ENCODE results near the gene EEF2KMT. TPM values are rescaled to one million over a fixed set of nuclear protein-coding genes. Genes with fewer than 3 reads are reported as not detected.
"Not testable (repeated sequence)": the region's sequence is repeated elsewhere in the genome, so short reads cannot be mapped to it uniquely, and the experiment has no call there.

The EEF2KMT gene
- total RNA-seq, 6 donors from 2014 or later: 2.9 to 24.1 (median 9.7) TPM

- Histone ChIP-seq H3K4me1 (no peaks in the 10 kb centered on the region), H3K27ac (no peak overlapping the region), H3K27me3 (no peaks in the 10 kb centered on the region), H3K9me3 (no peaks in the 10 kb centered on the region), H3K36me3 (peaks cover 0 to 28% (median 6%) of the 10 kb centered on the region in 4 donors), H3K4me3 (no peak overlapping the region)
- 91 to 94% methylated on average over 2 of the region's 2 CpGs for WGBS, 2 donors
- DNase-seq (no peak), ATAC-seq (ENCODE audit: low FRiP score in 2 of 2) (no peak)
- no peak for TF ChIP-seq POLR2A (IDR thresholded peaks at IDR 0.05)
- TF ChIP-seq POLR2AphosphoS5 (IDR thresholded peaks at IDR 0.05): no peak
- no peak for TF ChIP-seq CTCF (IDR thresholded peaks at IDR 0.05)
- TF ChIP-seq EP300 (IDR thresholded peaks at IDR 0.05): no peak
These were observed 50.7 kb downstream of the EEF2KMT start for GRCh38 chr16:5046914-5047313.

GRCh38 chr16:5045499-5046115 lies 52.0 kb downstream of the EEF2KMT start:
- H3K27me3 ChIP-seq: no peaks in the 10 kb centered on the region
- no peak overlapping the region for H3K27ac ChIP-seq
- H3K9me3 ChIP-seq: no peaks in the 10 kb centered on the region
- DNase-seq (no peak), ATAC-seq (ENCODE audit: low FRiP score in 2 of 2) (no peak)
- TF ChIP-seq POLR2A (IDR thresholded peaks at IDR 0.05) (no peak), CTCF (IDR thresholded peaks at IDR 0.05) (no peak), POLR2AphosphoS5 (IDR thresholded peaks at IDR 0.05) (no peak), EP300 (IDR thresholded peaks at IDR 0.05) (no peak)
- 40 to 85% methylated on average over 1 to 9 of the region's 10 CpGs for WGBS, 2 donors
- no peak overlapping the region for H3K4me3 ChIP-seq
- peaks cover 0 to 28% (median 6%) of the 10 kb centered on the region in 4 donors for H3K36me3 ChIP-seq
- H3K4me1 ChIP-seq: no peaks in the 10 kb centered on the region

GRCh38 chr16:5044581-5044980 lies 53.0 kb downstream of the EEF2KMT start:
- H3K4me1 ChIP-seq; H3K9me3 ChIP-seq; DNase-seq; H3K27ac ChIP-seq; H3K4me3 ChIP-seq; H3K27me3 ChIP-seq; ATAC-seq (ENCODE audit: low FRiP score in 2 of 2): not testable (repeated sequence)
- peaks cover 0 to 28% (median 6%) of the 10 kb centered on the region in 4 donors for H3K36me3 ChIP-seq
- WGBS, 2 donors: 90 to 94% methylated on average over 11 of the region's 11 CpGs

- TF ChIP-seq POLR2AphosphoS5 (IDR thresholded peaks at IDR 0.05) (no peak), EP300 (IDR thresholded peaks at IDR 0.05) (no peak), CTCF (IDR thresholded peaks at IDR 0.05) (no peak), POLR2A (IDR thresholded peaks at IDR 0.05) (no peak)
- WGBS, 2 donors: 92 to 93% methylated on average over 8 of the region's 8 CpGs
- Histone ChIP-seq H3K36me3 (peaks cover 0 to 28% (median 6%) of the 10 kb centered on the region in 4 donors), H3K4me3 (no peak overlapping the region), H3K27ac (no peak overlapping the region), H3K4me1 (no peaks in the 10 kb centered on the region), H3K27me3 (no peaks in the 10 kb centered on the region), H3K9me3 (no peaks in the 10 kb centered on the region)
- no peak for ATAC-seq (ENCODE audit: low FRiP score in 2 of 2)
- DNase-seq: no peak
These were observed 53.5 kb downstream of the EEF2KMT start for GRCh38 chr16:5044011-5044540.

- no peaks in the 10 kb centered on the region for H3K4me1 ChIP-seq
- no peak for ATAC-seq (ENCODE audit: low FRiP score in 2 of 2)
- H3K4me3 ChIP-seq: no peak overlapping the region
- H3K27me3 ChIP-seq: no peaks in the 10 kb centered on the region
- WGBS, 2 donors: 69 to 78% methylated on average over 10 to 14 of the region's 14 CpGs
- H3K36me3 ChIP-seq: peaks cover 0 to 28% (median 6%) of the 10 kb centered on the region in 4 donors
- TF ChIP-seq POLR2AphosphoS5 (IDR thresholded peaks at IDR 0.05): no peak
- no peak for TF ChIP-seq POLR2A (IDR thresholded peaks at IDR 0.05)
- TF ChIP-seq CTCF (IDR thresholded peaks at IDR 0.05): no peak
- TF ChIP-seq EP300 (IDR thresholded peaks at IDR 0.05): no peak
- no peak for DNase-seq
- no peak overlapping the region for H3K27ac ChIP-seq
- H3K9me3 ChIP-seq: no peaks in the 10 kb centered on the region
These were observed 54.9 kb downstream of the EEF2KMT start for GRCh38 chr16:5042574-5043171.

Measured in upper lobe of left lung (tissue), 6 donors.